Activated T-cell treated with anti-CD3 and anti-CD28 coated beads, Interleukin-2, amount 50 U/mL, for 4 hours (primary cell): Measurements from ENCODE around the gene GH2. TPM values are rescaled to one million over a fixed set of nuclear protein-coding genes. Genes with fewer than 3 reads are reported as not detected.
"Not testable (repeated sequence)": the region's sequence is repeated elsewhere in the genome, so short reads cannot be mapped to it uniquely, and the experiment has no call there.

Source experiments
- ATAC-seq, 2 donors: fragments of 200-7000 bp; cut with Tn5 transposase; one replicate each; pipeline ENCODE4 v1.10.0; 2021
- DNase-seq: peaks from one replicate; pipeline ENCODE4 v3.0.0-alpha.2; 2020
- H3K27me3 Mint-ChIP-seq: one replicate; pipeline ENCODE4 v1.8.0; 2021; ENCODE audit warnings: low read depth, mixed read lengths
- H3K36me3 Mint-ChIP-seq: one replicate; pipeline ENCODE4 v1.8.0; 2022; ENCODE audit warnings: mixed read lengths; ENCODE audit not compliant: insufficient read depth
- H3K4me1 Mint-ChIP-seq: one replicate; pipeline ENCODE4 v1.8.0; 2021; ENCODE audit warnings: low read depth, mixed read lengths
- H3K4me3 Mint-ChIP-seq: one replicate; pipeline ENCODE4 v1.8.0; 2021; ENCODE audit warnings: mild to moderate bottlenecking, moderate library complexity, mixed read lengths
- H3K9me3 Mint-ChIP-seq: one replicate; pipeline ENCODE4 v1.8.0; 2021; ENCODE audit warnings: mixed read lengths
- total RNA-seq, 3 donors: library from RNA; stranded (reverse); gene quantifications; one replicate each; pipeline ENCODE4 v1.2.1, GENCODE V29; 2021

GH2 gene
- total RNA-seq, 3 donors from 2014 or later, result not detected

DNA sequence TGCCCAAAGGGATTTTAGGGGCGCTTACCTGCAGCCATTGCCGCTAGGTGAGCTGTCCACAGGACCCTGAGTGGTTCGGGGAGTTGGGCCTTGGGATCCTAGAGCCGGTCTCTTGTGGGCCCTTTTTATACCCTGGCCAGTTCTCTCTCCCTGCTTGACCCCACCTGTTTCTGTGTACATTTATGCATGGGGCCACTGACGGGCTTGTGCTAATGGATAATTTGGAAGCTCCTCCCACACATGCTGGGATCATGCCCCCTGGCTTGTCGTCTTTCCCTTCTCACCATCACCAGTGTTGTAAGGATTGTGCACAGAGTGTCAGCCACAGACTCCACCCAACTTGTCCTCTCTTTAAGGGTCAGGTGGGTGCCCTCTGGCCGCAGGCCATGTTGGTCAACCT is 8.2 kb downstream of the GH2 start, which contains the start of gene CSH2:
TSS of gene CSH2 (minus strand) at position 101 of the 400 bp plus-strand sequence. CDS start at position 38, 63 bp downstream.
- not testable (repeated sequence) for H3K36me3 Mint-ChIP-seq, H3K27me3 Mint-ChIP-seq, H3K4me3 Mint-ChIP-seq, H3K9me3 Mint-ChIP-seq, ATAC-seq, H3K4me1 Mint-ChIP-seq, DNase-seq

GRCh38 chr17:63871646-63872365 is 9.9 kb downstream of the GH2 start:
- not testable (repeated sequence) for H3K27me3 Mint-ChIP-seq

GRCh38 chr17:63870292-63870665 is 11.5 kb downstream of the GH2 start:
- not testable (repeated sequence) for H3K36me3 Mint-ChIP-seq, DNase-seq, H3K9me3 Mint-ChIP-seq, H3K27me3 Mint-ChIP-seq, ATAC-seq, H3K4me3 Mint-ChIP-seq, H3K4me1 Mint-ChIP-seq

More at GRCh38 chr17:63871646-63872365, 9.9 kb downstream of the GH2 start:
- DNase-seq, H3K9me3 Mint-ChIP-seq, H3K4me1 Mint-ChIP-seq, H3K36me3 Mint-ChIP-seq, H3K4me3 Mint-ChIP-seq, ATAC-seq: not testable (repeated sequence)

DNA sequence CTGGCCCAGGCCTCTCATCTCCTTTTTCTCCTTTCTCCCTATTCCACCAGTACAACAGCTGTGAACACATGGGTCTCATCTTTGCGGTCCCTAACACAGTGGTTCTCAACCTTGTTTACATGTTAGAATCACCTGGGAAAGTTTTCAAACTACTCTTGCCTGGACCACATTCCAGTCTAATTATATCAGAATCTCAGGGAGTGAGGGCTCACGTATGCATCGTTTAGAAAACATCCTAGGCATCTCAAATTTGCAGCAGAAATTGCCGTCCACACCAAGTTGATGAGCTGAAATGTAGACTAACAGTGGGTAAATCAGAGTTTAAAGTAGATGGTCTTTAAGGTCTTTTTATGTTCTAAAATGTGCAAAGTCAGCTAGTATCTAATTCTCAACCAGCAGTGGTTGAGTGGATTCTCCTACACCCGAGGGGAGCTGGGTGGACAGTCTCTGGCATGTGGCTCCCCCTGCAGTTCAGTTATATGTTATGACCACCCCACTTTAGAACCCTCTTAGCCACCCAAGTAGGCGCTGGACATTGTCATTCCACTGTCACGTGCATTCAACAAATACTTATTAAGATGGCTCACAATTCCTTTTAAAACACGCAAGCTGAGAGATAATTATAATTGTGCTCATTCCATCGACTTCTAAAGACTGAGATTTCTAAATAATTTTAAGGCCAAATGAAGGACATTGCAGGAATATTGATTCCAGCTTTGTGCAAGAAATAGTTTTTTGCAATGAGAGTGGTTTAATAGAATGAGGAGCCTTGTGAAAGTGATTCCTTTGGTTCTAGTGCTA is 12.1 kb downstream of the GH2 start:
- DNase-seq, H3K27me3 Mint-ChIP-seq, H3K36me3 Mint-ChIP-seq, H3K4me3 Mint-ChIP-seq, H3K9me3 Mint-ChIP-seq, H3K4me1 Mint-ChIP-seq, ATAC-seq: not testable (repeated sequence)

DNA sequence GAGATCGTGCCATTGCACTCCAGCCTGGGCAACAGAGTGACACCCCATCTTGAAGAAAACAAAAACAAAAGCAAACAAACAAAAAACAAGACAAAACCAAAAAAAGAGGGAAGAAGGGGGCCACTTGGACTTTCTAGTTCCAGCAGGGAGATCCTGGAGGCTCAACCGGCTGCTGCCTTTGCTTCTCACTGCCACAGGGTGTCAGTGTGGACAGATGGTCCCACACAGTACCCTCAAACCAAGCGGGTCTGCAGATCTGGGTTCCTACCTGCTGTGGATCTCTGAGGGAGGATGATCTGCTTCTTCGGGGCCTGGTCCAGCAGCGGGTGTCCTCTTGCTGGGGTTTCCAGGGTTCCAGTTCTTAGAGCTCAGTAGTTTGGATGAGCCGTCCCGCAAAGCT is 15.1 kb downstream of the GH2 start:
- not testable (repeated sequence) for DNase-seq, ATAC-seq, H3K9me3 Mint-ChIP-seq, H3K4me3 Mint-ChIP-seq, H3K27me3 Mint-ChIP-seq, H3K36me3 Mint-ChIP-seq, H3K4me1 Mint-ChIP-seq

- ATAC-seq (no peak), DNase-seq (no peak)
- no peaks in the 10 kb centered on the region for H3K27me3 Mint-ChIP-seq
- no peaks in the 10 kb centered on the region for H3K9me3 Mint-ChIP-seq
- H3K4me1 Mint-ChIP-seq, result no peaks in the 10 kb centered on the region
- no peak overlapping the region for H3K4me3 Mint-ChIP-seq
- no peaks in the 10 kb centered on the region for H3K36me3 Mint-ChIP-seq
Measured at GRCh38 chr17:63859257-63859656, 22.5 kb downstream of the GH2 start.

GRCh38 chr17:63856425-63856824 is 25.3 kb downstream of the GH2 start:
- ATAC-seq, H3K4me1 Mint-ChIP-seq, H3K9me3 Mint-ChIP-seq, DNase-seq, H3K36me3 Mint-ChIP-seq, H3K27me3 Mint-ChIP-seq, H3K4me3 Mint-ChIP-seq: not testable (repeated sequence)

DNA sequence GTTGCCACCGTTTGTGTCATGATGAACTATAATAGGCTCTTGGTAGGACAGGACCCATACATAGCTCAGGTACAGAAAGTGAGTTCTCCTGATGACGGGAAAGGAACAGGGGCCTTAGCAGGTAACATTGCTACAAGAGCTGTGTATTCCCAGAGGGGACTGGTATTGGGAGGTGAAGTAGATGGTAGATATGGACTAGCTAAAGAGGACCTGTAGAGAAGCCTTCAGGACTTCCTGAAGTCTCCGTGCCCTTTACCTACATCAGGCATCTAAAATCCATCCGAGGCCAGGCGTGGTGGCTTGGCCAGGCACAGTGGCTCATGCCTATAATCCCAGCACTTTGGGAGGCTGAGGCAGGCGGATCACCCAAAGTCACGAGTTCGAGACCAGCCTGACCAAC is 26.6 kb downstream of the GH2 start:
- Mint-ChIP-seq H3K27me3 (no peaks in the 10 kb centered on the region), H3K9me3 (no peaks in the 10 kb centered on the region), H3K36me3 (no peaks in the 10 kb centered on the region), H3K4me3 (no peak overlapping the region), H3K4me1 (no peaks in the 10 kb centered on the region)
- no peak for ATAC-seq
- DNase-seq, result no peak

GRCh38 chr17:63854709-63855108 is 27.0 kb downstream of the GH2 start:
- no peaks in the 10 kb centered on the region for H3K27me3 Mint-ChIP-seq
- no peak overlapping the region for H3K4me3 Mint-ChIP-seq
- H3K4me1 Mint-ChIP-seq, result no peaks in the 10 kb centered on the region
- ATAC-seq (no peak), DNase-seq (no peak)
- no peaks in the 10 kb centered on the region for H3K36me3 Mint-ChIP-seq
- no peaks in the 10 kb centered on the region for H3K9me3 Mint-ChIP-seq

GRCh38 chr17:63853260-63853659 is 28.5 kb downstream of the GH2 start:
- no peak overlapping the region for H3K4me3 Mint-ChIP-seq
- H3K9me3 Mint-ChIP-seq, result peaks cover 4% of the 10 kb centered on the region
- H3K27me3 Mint-ChIP-seq, result no peaks in the 10 kb centered on the region
- ATAC-seq, result no peak
- peaks cover 7% of the 10 kb centered on the region for H3K4me1 Mint-ChIP-seq
- DNase-seq, result no peak
- H3K36me3 Mint-ChIP-seq, result no peaks in the 10 kb centered on the region

DNA sequence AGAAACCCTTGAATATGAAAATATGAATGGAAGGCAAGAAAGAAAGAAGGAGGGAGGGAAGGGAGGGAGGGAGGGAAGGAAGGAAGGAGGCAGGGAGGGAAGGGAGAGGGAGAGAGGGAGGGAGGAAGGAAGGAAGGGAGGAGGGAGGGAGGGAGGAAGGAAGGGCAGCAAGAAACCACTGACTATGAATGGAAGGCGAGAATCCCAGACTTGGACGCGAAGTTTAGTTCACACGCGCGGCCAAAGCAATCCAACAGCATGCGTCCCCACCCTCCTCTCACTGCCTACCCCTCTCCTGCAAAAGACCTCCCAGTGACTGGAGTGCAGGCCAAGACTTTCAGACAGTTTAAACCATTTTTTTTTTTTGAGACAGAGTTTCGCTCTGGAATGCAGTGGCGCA is 31.3 kb downstream of the GH2 start:
- Mint-ChIP-seq H3K4me1 (peaks cover 13% of the 10 kb centered on the region), H3K9me3 (peaks cover 9% of the 10 kb centered on the region), H3K27me3 (no peaks in the 10 kb centered on the region), H3K4me3 (no peak overlapping the region), H3K36me3 (no peaks in the 10 kb centered on the region)
- ATAC-seq, result no peak
- no peak for DNase-seq

DNA sequence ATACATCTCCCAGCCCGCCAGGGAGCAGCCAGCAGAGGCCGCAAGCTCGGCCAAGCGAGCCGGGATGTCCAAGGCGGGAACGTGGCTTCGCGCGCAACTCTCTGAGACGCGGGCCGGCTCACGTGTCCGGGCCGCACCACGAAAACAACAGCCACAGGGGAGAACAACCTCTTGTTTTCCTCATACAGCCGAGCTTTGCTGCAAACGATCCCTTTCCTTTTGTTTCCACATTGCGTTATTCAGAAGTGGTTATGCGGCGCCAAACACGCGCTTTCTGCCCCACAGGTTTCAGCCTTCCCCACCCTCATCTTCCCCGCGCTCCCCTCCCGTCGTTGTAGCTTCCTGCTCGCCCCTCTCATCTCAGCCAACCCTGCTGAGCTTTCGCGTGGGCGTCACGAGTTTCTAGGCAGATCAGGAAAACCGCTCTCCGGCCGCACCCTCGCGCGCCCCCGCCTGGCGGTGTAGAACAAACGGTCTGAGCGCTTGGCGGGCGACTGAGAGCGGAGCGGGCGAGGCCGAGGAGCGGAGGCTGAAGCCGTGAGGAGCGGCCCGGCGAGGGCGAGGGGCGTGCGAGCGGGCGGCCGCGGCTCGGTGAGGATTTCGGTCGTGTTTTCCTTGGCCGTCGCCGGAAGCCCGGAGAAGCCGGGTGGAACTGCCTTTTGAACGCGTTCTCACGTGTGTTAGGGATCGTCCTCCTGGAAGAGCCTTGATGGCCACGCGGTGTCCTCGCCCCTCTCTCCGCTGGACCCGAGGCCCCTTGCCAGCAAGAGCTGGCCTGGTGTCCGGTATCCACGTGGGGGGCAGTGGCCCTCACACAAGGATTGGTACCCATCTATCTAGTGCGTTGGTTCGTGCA is 32.7 kb downstream of the GH2 start:
- DNase-seq, result peak; percentile 95
- Mint-ChIP-seq H3K36me3 (no peaks in the 10 kb centered on the region), H3K4me3 (peak overlapping the region; percentile 87), H3K9me3 (peaks cover 9% of the 10 kb centered on the region), H3K27me3 (no peaks in the 10 kb centered on the region), H3K4me1 (peaks cover 15% of the 10 kb centered on the region)
- peak; percentile 97 for ATAC-seq

GRCh38 chr17:63847525-63848249 is 34.1 kb downstream of the GH2 start:
- peak overlapping the region; percentile 24 for H3K4me3 Mint-ChIP-seq
- ATAC-seq (no peak), DNase-seq (no peak)
- H3K4me1 Mint-ChIP-seq, result peaks cover 19% of the 10 kb centered on the region
- no peaks in the 10 kb centered on the region for H3K36me3 Mint-ChIP-seq
- H3K9me3 Mint-ChIP-seq, result peaks cover 9% of the 10 kb centered on the region
- no peaks in the 10 kb centered on the region for H3K27me3 Mint-ChIP-seq

GRCh38 chr17:63845509-63845908 is 36.2 kb downstream of the GH2 start:
- no peak for DNase-seq
- no peaks in the 10 kb centered on the region for H3K36me3 Mint-ChIP-seq
- no peaks in the 10 kb centered on the region for H3K27me3 Mint-ChIP-seq
- H3K9me3 Mint-ChIP-seq, result peaks cover 9% of the 10 kb centered on the region
- no peak for ATAC-seq
- peaks cover 31% of the 10 kb centered on the region for H3K4me1 Mint-ChIP-seq
- H3K4me3 Mint-ChIP-seq, result no peak overlapping the region
